ENCODE data around the gene FRMD1.

The FRMD1 gene

GRCh38 chr6:168032005-168032760, 46.8 kb downstream of the FRMD1 start:
- in situ Hi-C loops (cut with MboI; ENCODE audit: low sequenced_read_pairs, unreplicated experiment) = no loop called here
- TF ChIP-seq, protein P1, sequence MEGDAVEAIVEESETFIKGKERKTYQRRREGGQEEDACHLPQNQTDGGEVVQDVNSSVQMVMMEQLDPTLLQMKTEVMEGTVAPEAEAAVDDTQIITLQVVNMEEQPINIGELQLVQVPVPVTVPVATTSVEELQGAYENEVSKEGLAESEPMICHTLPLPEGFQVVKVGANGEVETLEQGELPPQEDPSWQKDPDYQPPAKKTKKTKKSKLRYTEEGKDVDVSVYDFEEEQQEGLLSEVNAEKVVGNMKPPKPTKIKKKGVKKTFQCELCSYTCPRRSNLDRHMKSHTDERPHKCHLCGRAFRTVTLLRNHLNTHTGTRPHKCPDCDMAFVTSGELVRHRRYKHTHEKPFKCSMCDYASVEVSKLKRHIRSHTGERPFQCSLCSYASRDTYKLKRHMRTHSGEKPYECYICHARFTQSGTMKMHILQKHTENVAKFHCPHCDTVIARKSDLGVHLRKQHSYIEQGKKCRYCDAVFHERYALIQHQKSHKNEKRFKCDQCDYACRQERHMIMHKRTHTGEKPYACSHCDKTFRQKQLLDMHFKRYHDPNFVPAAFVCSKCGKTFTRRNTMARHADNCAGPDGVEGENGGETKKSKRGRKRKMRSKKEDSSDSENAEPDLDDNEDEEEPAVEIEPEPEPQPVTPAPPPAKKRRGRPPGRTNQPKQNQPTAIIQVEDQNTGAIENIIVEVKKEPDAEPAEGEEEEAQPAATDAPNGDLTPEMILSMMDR (IDR thresholded peaks at IDR 0.05; ENCODE audit: borderline replicate concordance, control extremely low read depth, extremely low read depth, insufficient read depth, missing control alignments) = no peak
- DNase-seq (ENCODE audit: low spot score) = no peak

DNA sequence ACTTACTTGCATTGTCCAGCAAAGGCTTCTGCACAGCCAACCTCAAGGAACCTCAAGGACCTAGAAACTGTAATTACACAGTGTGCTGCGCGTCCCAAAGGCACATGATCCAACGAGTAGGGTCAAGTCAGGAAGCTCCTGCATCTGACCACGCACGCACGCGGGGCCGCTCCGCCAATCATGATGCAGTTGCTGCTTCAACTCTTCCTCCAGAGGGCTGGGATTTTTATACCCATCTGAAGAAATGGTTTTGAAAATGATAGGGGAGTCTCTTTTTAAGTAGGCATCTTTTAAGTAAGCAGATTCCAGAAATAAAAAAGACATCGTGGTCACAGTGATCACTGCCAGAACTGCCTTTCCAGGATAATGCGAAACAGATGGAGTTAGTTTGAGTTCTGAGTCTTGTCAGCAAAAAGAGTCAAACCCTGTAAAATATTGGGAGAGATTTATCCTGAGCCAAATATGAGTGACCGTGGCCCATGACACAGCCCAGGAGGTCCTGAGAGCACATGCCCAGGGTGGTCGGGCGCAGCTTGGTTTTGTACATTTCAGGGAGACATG, 47.5 kb downstream of the FRMD1 start:
- TF ChIP-seq, protein P1 (IDR thresholded peaks at IDR 0.05; ENCODE audit: borderline replicate concordance, control extremely low read depth, extremely low read depth, insufficient read depth, missing control alignments) = no peak
- in situ Hi-C loops (cut with MboI; ENCODE audit: low sequenced_read_pairs, unreplicated experiment) = no loop called here
- DNase-seq (ENCODE audit: low spot score) = no peak

- DNase-seq (ENCODE audit: low spot score) = no peak
Measured at GRCh38 chr6:168030908-168031307, 48.1 kb downstream of the FRMD1 start.

GRCh38 chr6:168030218-168030746, 48.7 kb downstream of the FRMD1 start:
- TF ChIP-seq, protein P1 (IDR thresholded peaks at IDR 0.05; ENCODE audit: borderline replicate concordance, control extremely low read depth, extremely low read depth, insufficient read depth, missing control alignments) = no peak
- DNase-seq (ENCODE audit: low spot score) = no peak
- in situ Hi-C loops (cut with MboI; ENCODE audit: low sequenced_read_pairs, unreplicated experiment) = no loop called here

More at GRCh38 chr6:168030908-168031307, 48.1 kb downstream of the FRMD1 start:
- in situ Hi-C loops (cut with MboI; ENCODE audit: low sequenced_read_pairs, unreplicated experiment) = no loop called here
- TF ChIP-seq, protein P1 (IDR thresholded peaks at IDR 0.05; ENCODE audit: borderline replicate concordance, control extremely low read depth, extremely low read depth, insufficient read depth, missing control alignments) = no peak

DNA sequence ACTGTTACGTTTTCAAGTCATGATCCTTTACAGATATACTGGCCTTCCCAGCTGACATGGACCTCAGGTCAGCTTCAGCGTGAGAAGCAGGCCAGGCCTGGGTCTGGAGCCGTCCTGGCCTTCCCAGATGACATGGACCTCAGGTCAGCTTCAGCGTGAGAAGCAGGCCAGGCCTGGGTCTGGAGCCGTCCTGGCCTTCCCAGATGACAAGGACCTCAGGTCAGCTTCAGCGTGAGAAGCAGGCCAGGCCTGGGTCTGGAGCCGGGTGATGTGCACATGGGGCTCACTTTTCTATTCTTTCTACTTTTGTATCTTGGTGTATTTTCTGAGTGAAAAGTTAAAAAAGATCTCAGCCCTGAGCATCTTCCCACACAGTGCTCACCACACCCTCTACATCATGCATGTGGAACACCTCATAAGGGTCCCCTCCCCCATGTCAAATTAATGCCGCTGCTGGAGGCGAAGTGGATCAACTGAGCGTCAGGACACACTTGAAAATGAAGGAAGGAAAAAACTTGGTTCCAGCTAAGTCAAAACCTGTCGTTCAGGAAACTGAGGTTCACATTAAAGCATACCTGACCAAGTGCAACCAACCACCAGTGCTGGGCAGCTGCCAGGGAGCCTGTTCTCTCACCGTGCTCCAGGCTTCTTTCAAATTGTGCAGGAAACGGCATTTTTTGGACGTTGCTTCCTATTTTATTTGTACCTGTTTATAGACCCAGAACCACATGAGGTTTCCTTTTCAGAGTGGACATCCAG, 49.4 kb downstream of the FRMD1 start:
- in situ Hi-C loops (cut with MboI; ENCODE audit: low sequenced_read_pairs, unreplicated experiment) = no loop called here
- no peak for DNase-seq (ENCODE audit: low spot score)
- TF ChIP-seq, protein P1 (IDR thresholded peaks at IDR 0.05; ENCODE audit: borderline replicate concordance, control extremely low read depth, extremely low read depth, insufficient read depth, missing control alignments) = no peak

GRCh38 chr6:168028181-168028580, 50.8 kb downstream of the FRMD1 start:
- TF ChIP-seq, protein P1 (IDR thresholded peaks at IDR 0.05; ENCODE audit: borderline replicate concordance, control extremely low read depth, extremely low read depth, insufficient read depth, missing control alignments) = no peak
- in situ Hi-C loops (cut with MboI; ENCODE audit: low sequenced_read_pairs, unreplicated experiment) = no loop called here
- no peak for DNase-seq (ENCODE audit: low spot score)
